Muscle of arm (tissue), 14 donors: ENCODE measurements around the gene TNF. TPM values are rescaled to one million over a fixed set of nuclear protein-coding genes. Genes with fewer than 3 reads are reported as not detected.

Experiments
- DNase-seq: peaks from one replicate; pipeline ENCODE4 v3.0.0-alpha.2; 2013
- long read RNA-seq, 11 donors: transcript quantifications; one replicate each; lab custom pipeline, GENCODE V29; 2026
- polyA plus RNA-seq, 12 donors: library from polyadenylated mRNA; unstranded; fragments of 120-200 nt; gene quantifications; one replicate each; pipeline ENCODE4 v1.2.1, GENCODE V29; 2013; ENCODE audit not compliant: insufficient read length in 12 of 12

The TNF gene
- 1 to 10 TPM in 1 of 12 donors, under 1 TPM in 8, not detected in 3; 0.11 to 1.5 (median 0.33) TPM for polyA plus RNA-seq
- long read RNA-seq, donor 1: 0 reads
- long read RNA-seq, donor 2: 0 reads
- long read RNA-seq, donor 3: 0 reads
- long read RNA-seq, donor 4: 0 reads
- long read RNA-seq, donor 5: 0 reads
- long read RNA-seq, donor 6: 0 reads
- long read RNA-seq, donor 7: 0 reads
- long read RNA-seq, donor 8: 0 reads
- long read RNA-seq, donor 9: 0 reads
- long read RNA-seq, donor 10: 0 reads
- long read RNA-seq, donor 11: 0 reads

DNA sequence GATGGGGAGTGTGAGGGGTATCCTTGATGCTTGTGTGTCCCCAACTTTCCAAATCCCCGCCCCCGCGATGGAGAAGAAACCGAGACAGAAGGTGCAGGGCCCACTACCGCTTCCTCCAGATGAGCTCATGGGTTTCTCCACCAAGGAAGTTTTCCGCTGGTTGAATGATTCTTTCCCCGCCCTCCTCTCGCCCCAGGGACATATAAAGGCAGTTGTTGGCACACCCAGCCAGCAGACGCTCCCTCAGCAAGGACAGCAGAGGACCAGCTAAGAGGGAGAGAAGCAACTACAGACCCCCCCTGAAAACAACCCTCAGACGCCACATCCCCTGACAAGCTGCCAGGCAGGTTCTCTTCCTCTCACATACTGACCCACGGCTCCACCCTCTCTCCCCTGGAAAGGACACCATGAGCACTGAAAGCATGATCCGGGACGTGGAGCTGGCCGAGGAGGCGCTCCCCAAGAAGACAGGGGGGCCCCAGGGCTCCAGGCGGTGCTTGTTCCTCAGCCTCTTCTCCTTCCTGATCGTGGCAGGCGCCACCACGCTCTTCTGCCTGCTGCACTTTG, at the start of gene TNF:
TSS of gene TNF (plus strand) at position 231 of the 567 bp plus-strand sequence. CDS start at position 408, 177 bp downstream.
- DNase-seq: peak; percentile 32

GRCh38 chr6:31525932-31526591, 49.3 kb upstream of the TNF start:
- DNase-seq: no peak

DNA sequence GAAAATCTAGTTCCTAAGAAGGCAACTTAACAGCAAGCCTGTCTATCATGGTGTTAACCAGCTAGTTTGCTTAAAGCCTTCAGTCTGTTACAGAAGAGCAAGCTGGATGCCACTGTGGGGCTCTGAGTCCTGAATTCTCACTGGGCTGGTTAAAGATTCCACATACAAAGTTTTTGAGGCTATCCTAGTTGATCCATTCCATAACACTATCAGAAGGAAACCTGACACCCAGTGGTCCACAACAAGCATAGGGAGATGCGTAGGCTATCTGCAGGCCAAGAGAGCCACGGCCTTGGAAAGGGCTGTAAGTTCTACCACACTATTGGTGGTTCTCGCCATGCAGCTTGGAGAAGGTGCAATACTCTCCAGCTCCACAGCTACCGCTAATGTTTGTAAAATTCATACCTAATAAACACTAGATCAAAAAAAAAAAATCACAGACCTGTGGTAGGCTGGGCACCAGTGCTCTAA, 47.0 kb upstream of the TNF start:
- no peak for DNase-seq

DNA sequence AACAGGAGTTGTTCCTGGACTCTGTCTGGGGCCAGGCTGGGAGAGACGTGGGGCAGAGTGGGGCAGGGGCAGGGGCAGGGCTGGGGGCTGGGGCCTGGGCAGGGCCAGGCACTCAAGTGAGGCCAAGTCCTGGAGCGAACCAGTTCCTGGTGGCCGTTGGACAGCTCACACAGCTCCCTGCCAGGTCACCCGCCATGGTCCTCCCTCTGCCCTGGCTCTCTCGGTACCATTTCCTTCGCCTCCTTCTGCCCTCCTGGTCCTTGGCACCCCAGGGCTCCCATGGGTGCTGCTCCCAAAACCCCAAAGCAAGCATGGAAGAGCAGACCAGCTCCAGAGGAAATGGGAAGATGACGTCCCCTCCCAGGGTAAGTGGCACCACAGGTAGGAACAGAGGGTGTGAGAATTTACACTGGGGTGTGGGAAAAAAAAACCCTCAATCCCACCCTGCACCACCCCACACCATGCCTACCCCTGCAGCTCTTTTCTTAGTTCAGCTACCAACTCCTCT, 46.5 kb upstream of the TNF start, which contains the start of gene MCCD1:
TSS of gene MCCD1 (plus strand) at position 142 of the 508 bp plus-strand sequence. CDS start at position 195, 53 bp downstream.
- no peak for DNase-seq

- no peak for DNase-seq
These were observed 45.8 kb upstream of the TNF start for GRCh38 chr6:31529329-31530150.

DNA sequence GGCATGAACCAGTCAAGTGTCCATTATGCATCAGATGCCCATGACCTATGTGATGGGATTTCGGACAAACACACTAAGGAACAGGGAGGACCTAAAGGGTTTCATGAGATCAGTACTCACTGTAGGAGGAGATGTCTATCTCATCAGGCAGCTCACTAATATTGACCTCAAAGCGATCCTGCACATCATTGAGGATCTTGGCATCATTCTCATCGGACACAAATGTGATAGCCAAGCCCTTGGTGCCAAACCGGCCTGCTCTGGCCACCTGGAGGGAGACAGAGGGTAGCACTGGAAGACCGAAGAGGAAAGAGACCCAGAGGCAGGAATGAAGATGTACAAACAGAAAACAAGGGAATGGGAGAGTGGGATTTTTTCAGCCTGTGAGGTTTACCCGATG, 44.7 kb upstream of the TNF start:
- no peak for DNase-seq

DNA sequence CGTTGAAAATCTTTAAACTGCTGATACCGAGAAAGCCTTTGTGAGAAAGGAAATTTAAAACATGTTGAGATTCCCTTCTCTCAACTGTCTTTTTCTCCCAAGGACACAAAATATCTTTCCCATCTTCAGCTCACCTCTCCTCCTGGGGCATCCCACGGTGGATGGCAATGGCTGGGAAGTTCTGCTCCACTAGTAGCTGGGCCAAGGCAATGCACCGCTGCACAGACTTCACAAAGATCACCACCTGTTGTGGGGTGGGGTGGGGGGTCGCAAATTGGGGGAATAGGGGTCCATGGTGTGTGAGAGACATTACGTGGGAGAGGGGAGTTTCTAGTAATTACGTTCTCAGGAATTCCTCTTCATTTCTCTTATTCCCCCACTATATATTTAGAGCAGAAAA, 44.2 kb upstream of the TNF start:
- no peak for DNase-seq

DNA sequence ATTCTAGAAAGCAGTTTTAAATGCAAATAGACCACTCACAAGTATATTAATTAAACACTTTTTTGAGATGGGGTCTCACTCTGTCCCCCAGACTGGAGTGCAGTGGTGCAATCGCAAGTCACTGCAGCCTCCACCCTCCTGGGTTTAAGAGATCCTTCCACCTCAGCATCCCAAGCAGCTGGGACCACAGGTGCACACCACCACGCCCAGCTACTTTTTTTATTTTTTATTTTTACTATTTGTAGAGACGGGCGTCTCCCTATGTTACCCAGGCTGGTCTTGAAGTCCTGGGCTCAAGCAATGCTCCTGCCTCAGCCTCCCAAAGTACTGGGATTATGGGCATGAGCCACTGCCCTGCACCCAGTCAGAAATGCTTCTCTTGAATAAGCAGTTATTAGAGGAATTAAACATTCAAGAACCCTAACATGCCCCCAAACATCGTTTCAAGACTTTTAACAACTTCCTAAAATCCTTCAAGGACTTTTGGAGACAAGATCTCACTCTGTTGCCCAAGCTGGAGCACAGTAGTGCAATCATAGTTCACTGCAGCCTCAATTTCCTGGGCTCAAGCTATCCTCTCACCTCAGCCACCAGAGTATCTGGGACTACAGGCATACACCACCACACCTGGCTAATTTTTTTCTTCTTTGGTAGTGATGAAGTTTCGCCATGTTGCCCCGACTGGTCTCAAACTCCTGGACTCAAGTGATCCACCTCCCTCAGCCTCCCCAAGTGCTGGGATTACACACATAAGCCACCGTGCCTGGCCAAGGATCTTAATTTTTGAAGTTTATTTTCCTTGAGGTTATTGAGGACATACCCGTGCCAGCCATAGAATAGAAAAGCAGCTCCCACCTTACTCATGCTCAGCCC, 43.4 kb upstream of the TNF start:
- no peak for DNase-seq

GRCh38 chr6:31532644-31533454, 42.5 kb upstream of the TNF start:
- no peak for DNase-seq

- no peak for DNase-seq
These were observed 41.9 kb upstream of the TNF start for GRCh38 chr6:31533455-31533841.

- DNase-seq: no peak
These were observed 41.4 kb upstream of the TNF start for GRCh38 chr6:31534011-31534410.

- no peak for DNase-seq
These were observed 40.8 kb upstream of the TNF start for GRCh38 chr6:31534521-31535040.

DNA sequence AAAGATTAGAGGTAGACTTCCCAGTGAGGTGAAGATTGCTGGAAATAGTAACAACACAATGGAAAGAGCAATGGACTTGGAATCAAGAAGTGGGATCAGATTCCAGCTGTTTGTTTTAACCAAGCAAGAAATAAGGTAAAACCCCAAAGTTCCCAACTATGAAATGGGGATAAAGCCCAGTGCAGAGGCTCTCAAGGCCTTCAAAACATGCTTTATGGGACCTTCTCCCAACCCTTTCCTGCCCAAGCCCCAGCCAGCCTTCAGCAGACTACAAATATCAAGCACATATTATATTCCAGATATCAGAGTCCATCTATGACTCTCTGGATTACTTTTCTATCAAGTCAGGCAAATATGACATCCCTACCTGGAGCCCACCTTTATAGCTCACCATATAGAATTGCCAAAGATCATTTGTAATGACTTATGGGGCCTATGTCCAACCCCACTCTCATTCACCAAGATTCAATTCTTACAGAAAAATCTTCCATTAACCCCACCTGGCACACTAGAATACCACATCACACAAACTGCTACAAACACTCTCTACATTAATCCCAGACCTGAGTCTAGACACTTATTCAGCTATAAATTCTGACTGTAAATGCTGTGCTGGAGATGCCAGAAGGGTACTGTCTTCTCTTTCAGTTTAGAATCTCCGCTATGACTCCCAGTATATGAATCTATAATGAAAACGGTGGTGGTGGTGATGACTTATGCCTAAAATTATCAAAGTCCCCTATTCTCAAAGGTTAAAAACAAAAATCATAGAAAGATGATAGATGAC, 39.6 kb upstream of the TNF start:
- no peak for DNase-seq

DNA sequence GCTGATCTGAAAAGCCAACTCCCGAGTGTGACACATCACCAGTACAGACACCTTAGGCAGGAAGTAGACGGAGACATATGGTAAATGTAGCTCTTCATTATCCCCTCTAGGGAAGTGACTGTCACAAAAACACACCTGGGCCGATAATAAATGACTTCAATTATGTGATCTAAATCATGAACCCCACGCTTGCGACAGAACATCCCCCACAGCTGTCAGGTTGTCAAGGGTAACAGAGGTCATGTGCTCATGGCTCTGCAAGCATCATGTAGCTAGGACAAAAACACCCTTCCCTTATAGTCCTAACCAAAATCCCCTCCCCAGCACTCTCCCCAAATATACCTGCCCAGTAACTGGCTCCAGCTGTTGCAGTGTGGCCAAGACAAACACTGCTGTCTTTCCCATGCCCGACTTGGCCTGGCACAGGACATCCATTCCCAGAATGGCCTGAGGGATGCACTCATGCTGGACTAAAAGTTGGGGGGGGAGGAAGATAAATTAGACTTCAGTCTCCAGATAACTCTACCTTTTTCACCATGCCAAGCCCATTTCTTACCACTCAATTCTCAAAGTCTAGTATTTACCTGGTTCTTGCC, 36.5 kb upstream of the TNF start:
- no peak for DNase-seq

DNA sequence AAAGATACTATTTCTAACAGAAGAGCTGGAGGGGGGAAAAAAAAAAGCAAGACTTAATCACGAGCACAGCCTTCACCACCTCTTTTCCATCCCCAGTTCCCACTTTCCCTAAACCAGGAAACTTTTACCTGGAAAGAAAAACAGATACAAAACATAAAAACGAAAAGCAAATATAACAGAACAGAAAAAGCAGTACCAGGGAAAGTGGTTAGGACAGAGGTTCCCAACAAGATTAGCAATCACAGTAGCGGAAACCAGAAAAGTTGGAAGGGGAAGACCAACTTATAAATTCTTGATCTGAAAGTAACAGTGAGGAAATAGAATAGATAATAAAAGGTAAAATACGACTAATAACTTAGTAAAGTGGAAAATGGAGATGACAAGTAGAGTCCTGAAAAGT, 34.7 kb upstream of the TNF start:
- DNase-seq: no peak

DNA sequence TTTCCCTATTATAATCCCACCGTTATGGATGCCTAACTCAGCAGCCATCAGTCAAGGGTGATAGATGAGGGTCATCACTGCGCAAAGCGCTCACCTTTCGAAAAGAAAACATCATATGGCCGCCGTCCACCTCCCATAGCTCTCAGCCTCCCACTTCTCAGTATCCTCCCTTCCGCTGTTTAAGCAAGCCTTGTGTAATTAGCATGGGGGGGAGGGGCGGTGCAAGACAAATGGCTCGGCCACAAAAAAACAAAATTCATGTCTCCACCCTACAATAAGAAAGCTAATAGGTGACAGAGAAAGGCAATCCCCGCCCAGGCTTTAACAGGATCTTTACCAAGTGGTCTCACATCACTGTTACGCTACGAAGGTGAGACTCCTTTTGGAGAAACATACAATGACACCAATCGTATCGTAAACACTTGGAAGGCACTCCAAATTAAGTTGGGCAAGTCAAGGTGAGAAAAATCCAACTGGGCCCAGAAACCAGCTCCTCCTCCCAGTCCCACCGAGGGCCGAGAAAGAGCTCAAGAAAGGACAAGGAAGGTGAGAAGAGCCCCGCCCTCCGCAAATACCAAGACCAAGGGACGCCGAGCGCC, 34.2 kb upstream of the TNF start:
- DNase-seq: no peak

DNA sequence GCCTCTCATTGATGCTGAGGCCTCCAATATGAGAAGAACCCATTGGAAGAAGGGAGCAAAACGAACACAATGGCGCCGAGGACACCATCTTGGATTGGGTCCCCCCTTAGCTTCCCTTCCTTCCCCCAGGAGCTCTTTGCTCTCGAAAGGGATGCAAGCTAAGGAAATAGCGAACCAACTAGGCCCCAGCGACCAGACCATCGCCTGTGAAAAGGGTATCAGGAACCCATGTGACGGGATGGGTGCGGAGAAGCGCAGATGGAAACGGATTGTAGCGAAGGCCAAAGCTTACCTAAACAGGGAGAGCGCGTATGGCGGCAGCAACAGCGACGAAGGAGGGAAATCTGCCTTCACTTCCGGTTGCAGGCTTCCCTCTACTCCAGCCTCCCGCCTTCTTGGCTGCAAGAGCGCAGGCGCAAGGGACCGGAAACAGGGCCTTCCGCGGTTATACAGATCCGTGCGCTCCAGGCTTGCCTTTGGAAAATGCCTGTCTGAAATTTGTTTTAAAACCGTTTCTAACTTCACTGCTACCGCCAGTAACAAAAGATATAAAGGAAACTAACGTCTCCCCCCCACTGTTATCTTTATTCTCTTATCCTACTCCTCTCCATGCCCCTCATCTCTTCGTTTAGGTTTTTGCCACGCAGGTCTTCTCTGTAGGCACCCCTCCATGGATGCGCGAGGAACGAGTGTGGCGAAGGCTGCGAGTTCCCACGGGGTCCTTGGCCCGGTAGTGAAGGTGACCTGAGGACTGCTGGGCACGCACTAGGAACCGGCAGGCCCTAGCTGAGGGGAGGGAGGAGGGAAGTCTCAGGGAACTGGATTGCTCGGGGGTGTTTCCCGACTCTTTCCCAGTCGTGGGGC, 33.5 kb upstream of the TNF start, which contains the start of gene DDX39B:
TSS of gene DDX39B (minus strand) at position 346 of the 864 bp plus-strand sequence. CDS start 1,471 bp downstream, outside the sequence.
- peak; percentile 98 for DNase-seq
